SU-DHL-6 (cell line): ENCODE results near the gene PPP2R2B.

Experiments
- H2AFZ ChIP-seq: fragments of 200-600 bp; sonication (generic); 2 replicates; pipeline ENCODE4 v1.6.1; 2014; ENCODE audit warnings: low read depth, mild to moderate bottlenecking, moderate library complexity, mixed read lengths, antibody characterized with exemption, low read length; ENCODE audit not compliant: severe bottlenecking
- H3F3A ChIP-seq: fragments of 200-600 bp; shearing (Covaris generic); 2 replicates; pipeline ENCODE4 v1.6.0; 2016; ENCODE audit warnings: antibody characterized with exemption, mild to moderate bottlenecking; ENCODE audit not compliant: insufficient read depth
- H3K27ac ChIP-seq: fragments of 200-600 bp; sonication (generic); 2 replicates; pipeline ENCODE4 v1.5.1; 2016; ENCODE audit warnings: low read depth, mild to moderate bottlenecking, low read length, moderate library complexity, mixed read lengths
- H3K27me3 ChIP-seq: fragments of 200-600 bp; sonication (generic), shearing (Covaris generic); 2 replicates; pipeline ENCODE4 v1.6.0; 2014; ENCODE audit warnings: mild to moderate bottlenecking, low read length
- H3K36me3 ChIP-seq: fragments of 200-600 bp; sonication (generic); 2 replicates; pipeline ENCODE4 v1.6.1; 2014; ENCODE audit warnings: mild to moderate bottlenecking, low read length, mixed read lengths
- H3K4me2 ChIP-seq: fragments of 300-600, 200-600 bp; shearing (Covaris generic), sonication (generic); 2 replicates; pipeline ENCODE4 v1.6.0; 2014; ENCODE audit warnings: low read length, low read depth, mild to moderate bottlenecking; ENCODE audit not compliant: poor library complexity, severe bottlenecking
- H3K4me3 ChIP-seq: fragments of 200-600 bp; sonication (generic); 2 replicates; pipeline ENCODE4 v1.5.1; 2014; ENCODE audit warnings: antibody characterized with exemption, low read length, mild to moderate bottlenecking, mixed read lengths; ENCODE audit not compliant: insufficient read depth, poor library complexity, severe bottlenecking
- H3K79me2 ChIP-seq: fragments of 200-600 bp; sonication (generic); 2 replicates; pipeline ENCODE4 v1.6.1; 2014; ENCODE audit warnings: mild to moderate bottlenecking, low read length, moderate library complexity; ENCODE audit not compliant: insufficient read depth
- H3K9ac ChIP-seq: fragments of 200-600 bp; sonication (generic); 2 replicates; pipeline ENCODE4 v1.7.0; 2014; ENCODE audit warnings: mild to moderate bottlenecking, low read length
- H3K9me2 ChIP-seq: fragments of 200-600 bp; sonication (generic); replicated peaks from 2 replicates; pipeline ENCODE4 v1.6.1; 2014; ENCODE audit warnings: low read length; ENCODE audit not compliant: insufficient read depth
- H3K9me3 ChIP-seq: fragments of 200-600 bp; sonication (generic); 2 replicates; pipeline ENCODE4 v1.6.1; 2014; ENCODE audit warnings: low read length, mixed read lengths; ENCODE audit not compliant: insufficient read depth
- H4K20me1 ChIP-seq: fragments of 200-600 bp; sonication (generic); 2 replicates; pipeline ENCODE4 v1.6.1; 2014; ENCODE audit warnings: low read depth, mild to moderate bottlenecking, antibody characterized with exemption, low read length, moderate library complexity, mixed read lengths
- EZH2phosphoT487 ChIP-seq: fragments of 200-600 bp; sonication (generic), shearing (Covaris generic); conservative IDR thresholded peaks from 2 replicates; pipeline ENCODE4 v1.6.1; 2018; ENCODE audit warnings: mild to moderate bottlenecking, antibody characterized with exemption, low read length, moderate library complexity, mixed read lengths
- TF ChIP-seq, protein P1 (sequence below): fragments of 200-600 bp; sonication (generic); IDR thresholded peaks from one replicate; pipeline ENCODE4 v1.5.1; 2017; ENCODE audit warnings: antibody characterized with exemption, mild to moderate bottlenecking, low read length, moderate library complexity; ENCODE audit not compliant: insufficient read depth, poor library complexity, severe bottlenecking

Gene PPP2R2B

GRCh38 chr5:146815411-146815810, 63.1 kb downstream of the PPP2R2B start:
- Histone ChIP-seq H3K9me2 (no peaks in the 10 kb centered on the region), H3K4me3 (no peak overlapping the region), H3K36me3 (no peaks in the 10 kb centered on the region), H3K9me3 (no peaks in the 10 kb centered on the region), H3F3A (no peaks in the 10 kb centered on the region), H3K4me2 (no peak overlapping the region), H2AFZ (no peak overlapping the region), H3K27me3 (no peaks in the 10 kb centered on the region), H3K79me2 (no peaks in the 10 kb centered on the region), H3K9ac (no peak overlapping the region), H4K20me1 (no peaks in the 10 kb centered on the region), H3K27ac (no peak overlapping the region)
- TF ChIP-seq EZH2phosphoT487: no peak
- TF ChIP-seq, protein P1, sequence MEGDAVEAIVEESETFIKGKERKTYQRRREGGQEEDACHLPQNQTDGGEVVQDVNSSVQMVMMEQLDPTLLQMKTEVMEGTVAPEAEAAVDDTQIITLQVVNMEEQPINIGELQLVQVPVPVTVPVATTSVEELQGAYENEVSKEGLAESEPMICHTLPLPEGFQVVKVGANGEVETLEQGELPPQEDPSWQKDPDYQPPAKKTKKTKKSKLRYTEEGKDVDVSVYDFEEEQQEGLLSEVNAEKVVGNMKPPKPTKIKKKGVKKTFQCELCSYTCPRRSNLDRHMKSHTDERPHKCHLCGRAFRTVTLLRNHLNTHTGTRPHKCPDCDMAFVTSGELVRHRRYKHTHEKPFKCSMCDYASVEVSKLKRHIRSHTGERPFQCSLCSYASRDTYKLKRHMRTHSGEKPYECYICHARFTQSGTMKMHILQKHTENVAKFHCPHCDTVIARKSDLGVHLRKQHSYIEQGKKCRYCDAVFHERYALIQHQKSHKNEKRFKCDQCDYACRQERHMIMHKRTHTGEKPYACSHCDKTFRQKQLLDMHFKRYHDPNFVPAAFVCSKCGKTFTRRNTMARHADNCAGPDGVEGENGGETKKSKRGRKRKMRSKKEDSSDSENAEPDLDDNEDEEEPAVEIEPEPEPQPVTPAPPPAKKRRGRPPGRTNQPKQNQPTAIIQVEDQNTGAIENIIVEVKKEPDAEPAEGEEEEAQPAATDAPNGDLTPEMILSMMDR: no peak

GRCh38 chr5:146813346-146814157, 65.0 kb downstream of the PPP2R2B start:
- Histone ChIP-seq H3K27ac (no peak overlapping the region), H2AFZ (no peak overlapping the region), H3F3A (no peaks in the 10 kb centered on the region), H3K9ac (no peak overlapping the region), H3K4me3 (no peak overlapping the region), H4K20me1 (no peaks in the 10 kb centered on the region), H3K36me3 (no peaks in the 10 kb centered on the region), H3K9me3 (no peaks in the 10 kb centered on the region), H3K4me2 (no peak overlapping the region), H3K27me3 (no peaks in the 10 kb centered on the region), H3K9me2 (no peaks in the 10 kb centered on the region), H3K79me2 (no peaks in the 10 kb centered on the region)
- no peak for TF ChIP-seq EZH2phosphoT487
- TF ChIP-seq, protein P1: no peak

GRCh38 chr5:146805081-146805480, 73.5 kb downstream of the PPP2R2B start:
- no peak overlapping the region for H3K4me2 ChIP-seq
- H3K79me2 ChIP-seq: no peaks in the 10 kb centered on the region
- 0 out of 2 replicates have a peak, but pooled peaks cover 3% of the 10 kb centered on the region for H3K27me3 ChIP-seq
- H3F3A ChIP-seq: no peaks in the 10 kb centered on the region
- H3K27ac ChIP-seq: no peak overlapping the region
- TF ChIP-seq, protein P1: no peak
- no peak for TF ChIP-seq EZH2phosphoT487
- H2AFZ ChIP-seq: no peak overlapping the region
- H3K9ac ChIP-seq: no peak overlapping the region
- H3K9me2 ChIP-seq: no peaks in the 10 kb centered on the region
- no peak overlapping the region for H3K4me3 ChIP-seq
- H3K36me3 ChIP-seq: no peaks in the 10 kb centered on the region
- no peaks in the 10 kb centered on the region for H3K9me3 ChIP-seq
- H4K20me1 ChIP-seq: no peaks in the 10 kb centered on the region
